HG02678 (cell line): Measurements from ENCODE around the gene MRPL3.

ENCODE experiments used
- ATAC-seq: cut with Tn5 transposase; IDR thresholded peaks from one replicate; pipeline ENCODE4 v1.9.1; 2021; ENCODE audit warnings: mild to moderate bottlenecking, moderate library complexity; ENCODE audit not compliant: unreplicated experiment

MRPL3 gene

DNA sequence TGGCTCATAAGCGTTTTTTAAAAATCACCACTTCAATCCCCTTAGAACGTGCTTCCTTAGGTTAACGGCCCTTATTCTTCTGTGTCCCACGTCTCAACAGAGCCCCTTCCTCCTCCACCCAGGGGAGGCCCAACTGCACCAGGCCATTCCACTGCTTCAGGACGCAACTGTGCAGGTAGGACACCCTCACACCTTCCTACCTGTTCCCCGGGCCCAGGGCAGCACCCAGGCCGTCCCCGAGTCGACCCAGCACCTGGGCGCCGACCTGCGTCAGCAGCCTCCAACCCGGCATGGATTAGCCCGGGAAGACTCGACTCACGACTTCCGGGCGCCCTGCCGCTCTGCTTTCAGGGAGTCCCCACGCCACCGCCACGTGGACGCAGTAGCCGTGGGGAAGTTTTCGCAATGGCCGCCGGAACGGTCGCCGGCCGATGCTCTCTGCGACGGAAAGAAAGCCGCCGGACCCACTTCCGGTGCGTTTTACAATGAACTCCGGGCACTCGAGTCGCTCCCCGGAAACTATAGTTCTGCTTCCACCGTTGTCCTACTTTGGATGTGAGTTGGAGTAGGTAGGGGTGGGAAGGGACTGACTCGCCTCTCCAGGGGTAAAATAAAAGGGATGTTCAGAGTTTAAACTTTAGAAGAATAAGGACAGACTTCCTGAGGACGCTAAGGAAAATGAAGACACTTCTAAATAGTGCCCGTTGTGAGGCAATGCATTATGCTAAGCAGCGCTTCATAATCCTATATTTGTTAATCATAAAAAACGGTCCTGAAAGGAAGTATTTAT, at the start of gene MRPL3:
Gene MRPL3 (minus strand): TSS at position 442 of the 790 bp plus-strand sequence. CDS start 150 bp downstream, at position 292.
- peak; percentile 96 for ATAC-seq

DNA sequence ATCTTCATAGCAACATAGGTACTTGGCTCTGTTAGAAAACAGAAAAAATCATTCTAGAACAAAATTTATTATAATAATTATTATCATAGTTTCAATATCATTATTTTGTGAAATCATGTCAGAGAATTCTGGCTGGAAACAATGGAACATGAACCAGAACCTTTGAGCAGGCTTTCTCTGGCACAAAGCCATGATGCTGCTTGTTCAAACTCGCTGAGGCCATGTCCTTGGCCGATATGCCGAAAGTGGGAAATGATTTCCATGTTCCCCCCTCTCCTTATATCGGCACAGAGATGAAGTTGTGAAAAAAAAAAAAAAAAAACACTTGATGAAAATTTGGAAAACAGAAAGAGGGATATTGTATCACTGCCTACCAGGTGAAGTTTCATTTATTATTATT, 49.0 kb upstream of the MRPL3 start:
- no peak for ATAC-seq

DNA sequence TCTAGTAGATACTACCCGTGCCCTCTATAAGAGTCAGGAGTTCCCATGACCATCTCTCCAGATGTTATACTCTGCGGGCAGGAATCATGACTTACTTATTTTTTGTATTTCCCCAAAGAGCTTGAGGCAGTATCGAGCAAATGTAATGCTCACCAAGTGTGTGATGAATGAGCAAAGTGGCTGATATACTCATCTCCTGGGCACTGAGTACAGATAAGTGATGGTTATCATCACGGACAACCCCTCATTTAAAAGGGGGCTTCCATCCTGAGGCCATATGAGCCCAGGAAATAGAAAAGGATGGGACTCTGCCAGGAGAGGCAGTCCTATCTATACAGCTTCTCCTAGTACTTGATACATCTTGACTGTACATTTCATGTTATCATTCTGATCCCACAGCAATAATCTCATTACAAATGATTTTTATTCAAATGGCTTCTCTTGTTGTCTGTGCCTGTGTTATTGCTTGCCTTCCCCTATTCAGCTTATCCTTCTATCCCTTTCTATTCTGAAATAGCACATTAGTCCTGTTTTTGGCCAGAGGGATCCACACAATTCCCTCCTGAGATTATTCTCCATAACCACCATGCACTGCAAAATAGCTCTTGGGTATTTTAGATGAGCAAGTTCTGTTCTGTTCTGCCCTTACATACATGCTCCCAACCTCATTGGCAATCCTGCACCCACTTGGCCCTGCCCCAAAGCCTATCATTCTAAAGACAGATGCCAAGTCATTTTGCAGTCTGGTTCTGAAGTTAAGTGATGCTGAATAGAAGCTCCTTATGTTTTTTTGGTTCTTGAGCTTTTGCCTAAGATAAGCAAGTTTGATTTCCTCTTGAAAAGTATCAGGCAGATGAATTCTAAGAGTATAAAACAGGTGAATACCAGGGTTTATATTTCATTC, 48.0 kb upstream of the MRPL3 start:
- no peak for ATAC-seq

DNA sequence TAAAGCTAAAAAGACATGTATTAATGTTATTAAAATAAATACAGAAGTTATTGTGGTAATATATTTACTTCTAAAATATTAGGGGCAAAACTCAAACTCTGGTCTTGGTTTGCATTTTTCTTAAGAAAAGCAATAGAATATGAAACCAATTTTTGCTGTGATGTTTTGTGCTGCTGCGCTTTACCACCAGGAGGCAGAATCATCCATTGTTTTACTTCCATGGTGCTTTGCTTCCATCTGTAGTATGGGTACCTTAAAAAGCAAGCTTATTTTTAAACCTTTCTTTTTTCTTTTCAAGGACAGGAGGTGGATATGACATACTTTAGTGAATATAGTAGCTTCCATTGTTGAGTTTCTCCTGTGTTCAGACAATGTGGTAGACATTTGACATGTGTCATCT, 46.6 kb upstream of the MRPL3 start:
- no peak for ATAC-seq

DNA sequence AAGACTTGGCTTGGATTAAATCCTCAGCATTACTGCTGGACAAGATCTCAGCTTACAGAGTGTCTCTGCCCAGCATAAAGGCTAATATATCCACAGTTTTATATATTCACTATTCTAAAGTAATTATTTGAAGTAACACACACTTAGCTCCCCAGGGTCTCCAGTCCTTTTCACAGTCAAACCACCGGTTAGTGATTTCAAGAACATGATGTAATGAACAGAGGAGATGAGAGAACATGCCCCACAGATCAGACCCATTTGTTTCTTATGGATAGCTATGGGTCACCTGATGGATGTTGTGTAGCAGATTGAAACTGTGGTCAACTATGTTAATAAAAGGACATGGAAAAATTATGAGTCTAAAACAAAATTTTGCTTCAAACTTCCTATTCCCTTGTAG, 44.8 kb upstream of the MRPL3 start:
- ATAC-seq, result no peak

DNA sequence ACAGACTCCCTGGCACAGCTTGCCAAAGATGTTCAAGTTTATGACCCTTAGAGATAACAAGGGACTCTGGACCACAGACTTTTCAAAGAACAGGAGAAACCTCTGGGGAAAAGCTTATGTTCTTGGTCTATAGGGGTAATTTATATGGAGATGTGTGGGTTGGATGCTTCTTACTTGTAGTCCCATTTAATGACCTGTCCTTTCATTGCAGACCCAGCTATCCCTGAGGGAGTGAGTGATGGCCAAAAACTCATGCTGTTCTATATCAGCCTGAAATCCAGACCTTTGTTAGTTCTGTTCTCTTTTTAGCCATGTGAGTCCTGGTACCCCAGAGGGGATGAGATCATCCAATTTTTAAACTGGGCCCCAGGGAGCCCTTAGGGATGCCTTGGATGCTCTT, 43.7 kb upstream of the MRPL3 start:
- no peak for ATAC-seq

- ATAC-seq, result no peak
Measured at GRCh38 chr3:131544557-131544956, 41.8 kb upstream of the MRPL3 start.

DNA sequence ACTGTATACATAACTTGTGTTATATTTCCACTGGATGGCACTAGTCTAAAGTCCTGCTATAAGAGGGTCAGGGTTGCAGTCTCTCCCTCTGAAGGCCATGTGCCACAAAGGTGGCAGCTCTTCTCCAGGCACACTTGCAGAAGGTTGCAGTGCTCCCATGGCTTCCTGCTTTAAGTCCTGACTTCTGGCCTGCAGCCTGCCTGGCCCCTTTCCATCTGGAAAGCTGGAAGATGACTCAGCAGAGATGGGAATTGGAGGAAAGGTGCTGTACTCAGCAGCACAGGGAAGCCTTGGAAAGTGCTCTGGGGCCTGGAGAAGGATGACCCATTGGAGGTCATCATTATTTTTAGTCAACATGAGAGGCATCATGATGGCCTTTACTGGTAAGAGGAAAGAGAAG, 40.9 kb upstream of the MRPL3 start:
- ATAC-seq, result no peak

DNA sequence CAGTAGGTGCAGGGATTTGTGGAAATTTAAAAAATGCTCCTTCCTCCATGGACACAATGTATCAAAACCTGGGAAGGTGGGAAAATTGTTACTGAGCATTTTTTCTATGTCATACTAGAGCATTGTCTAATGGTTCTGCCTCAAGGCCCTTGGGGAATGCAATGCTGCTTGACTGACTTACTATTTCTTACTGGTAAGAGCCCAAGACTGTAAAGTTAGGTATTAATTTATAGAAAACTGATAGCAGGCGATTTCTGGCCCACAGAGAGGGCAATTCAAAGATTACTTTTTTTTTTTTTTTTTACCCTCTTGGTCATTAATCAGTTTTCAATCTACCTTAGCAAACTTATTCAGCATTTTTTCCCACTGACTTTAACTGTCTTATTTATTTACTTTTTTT, 38.5 kb upstream of the MRPL3 start:
- no peak for ATAC-seq

- ATAC-seq, result no peak
Measured at GRCh38 chr3:131540821-131541220, 38.0 kb upstream of the MRPL3 start.

DNA sequence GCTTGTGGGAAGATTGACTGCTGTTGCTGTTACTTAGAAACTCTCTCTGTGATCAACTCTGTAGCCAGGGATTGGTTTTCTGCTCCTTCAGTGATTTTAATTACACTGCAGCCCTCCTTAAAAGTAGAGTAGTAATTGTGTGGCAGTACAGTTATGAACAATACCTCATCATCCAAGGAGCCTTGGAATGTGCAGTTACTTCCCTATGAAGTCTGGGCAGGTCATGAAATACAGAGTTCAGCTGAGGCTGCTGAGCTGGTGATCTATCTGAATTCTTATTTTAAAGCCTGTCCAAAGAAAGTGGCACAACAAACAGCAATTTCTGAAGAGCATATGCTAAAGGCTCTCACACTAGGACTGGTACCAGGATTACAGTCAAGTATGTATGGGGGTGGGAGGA, 37.4 kb upstream of the MRPL3 start:
- no peak for ATAC-seq

DNA sequence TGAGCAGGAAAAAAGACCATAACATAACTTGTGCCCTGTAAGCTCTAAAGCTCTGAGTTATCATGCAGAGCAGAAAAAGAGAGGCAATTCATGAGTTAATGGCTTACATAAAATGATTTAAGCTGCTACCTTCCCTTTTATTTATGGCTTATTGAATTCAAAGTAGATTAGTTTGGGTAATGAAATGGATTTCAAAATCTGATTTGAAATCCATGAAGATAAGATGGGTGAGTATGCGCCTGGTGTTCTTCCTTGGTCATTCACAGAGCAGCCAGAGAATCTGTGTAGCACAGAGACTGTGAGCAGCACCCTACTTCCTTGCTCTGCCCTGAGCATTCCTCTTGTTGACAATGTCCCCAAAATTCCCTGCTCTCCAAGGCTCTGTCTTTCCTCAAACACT, 36.2 kb upstream of the MRPL3 start:
- ATAC-seq, result no peak

DNA sequence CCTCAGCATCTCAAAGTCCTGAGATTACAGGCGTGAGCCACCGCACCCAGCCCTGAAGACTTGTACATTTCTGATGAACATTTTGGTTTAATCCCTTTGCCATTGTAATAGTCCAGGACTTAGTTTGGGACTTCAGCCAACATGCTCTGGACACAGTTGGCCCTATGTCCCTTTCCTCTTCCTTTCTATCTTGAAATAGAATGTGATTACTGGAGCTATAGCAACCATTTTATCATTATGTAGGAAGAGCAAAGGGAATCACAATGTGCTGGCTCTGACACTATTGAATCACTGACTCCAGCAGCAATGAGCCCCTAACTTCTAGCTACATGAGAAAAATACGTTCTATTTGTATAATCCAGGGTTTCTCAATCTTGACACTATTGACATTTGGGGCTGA, 34.8 kb upstream of the MRPL3 start:
- no peak for ATAC-seq

- no peak for ATAC-seq
Measured at GRCh38 chr3:131535596-131535995, 32.8 kb upstream of the MRPL3 start.

DNA sequence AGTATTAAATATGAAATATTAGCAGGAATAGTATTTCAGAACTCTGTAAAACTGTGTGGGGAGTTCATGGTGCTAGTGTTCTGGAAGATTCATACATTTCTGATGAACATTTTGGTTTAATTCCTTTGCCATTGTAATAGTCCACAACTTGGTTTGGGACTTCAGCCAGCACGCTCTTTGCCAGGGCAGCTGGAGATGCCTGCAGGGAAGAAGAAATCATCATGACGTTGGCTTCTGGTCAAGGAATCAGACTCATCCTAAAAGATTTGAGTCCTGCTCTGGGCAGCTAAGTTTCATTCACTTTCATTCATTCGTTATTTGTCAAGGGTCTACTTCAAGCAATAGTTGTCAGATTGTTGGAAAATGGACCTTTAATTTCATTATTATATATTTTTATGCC, 32.4 kb upstream of the MRPL3 start:
- ATAC-seq, result no peak

DNA sequence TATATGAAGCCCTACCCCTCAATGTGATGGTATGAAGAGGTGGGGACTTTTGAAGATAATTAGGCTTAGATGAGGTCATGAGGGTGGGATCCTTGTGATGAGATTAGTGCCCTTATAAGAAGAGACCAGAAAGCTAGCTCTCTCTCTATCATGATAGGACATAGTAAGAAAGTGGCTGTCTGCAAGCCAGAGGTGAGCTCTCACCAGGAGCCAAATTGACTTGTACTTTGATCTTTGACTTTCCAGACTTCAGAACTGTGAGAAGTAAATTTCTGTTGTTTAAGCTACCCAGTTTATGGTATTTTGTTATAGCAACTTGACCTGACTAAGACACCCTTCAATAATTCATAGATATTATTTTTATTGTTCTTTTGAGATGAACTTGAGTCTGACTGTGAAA, 29.9 kb upstream of the MRPL3 start:
- ATAC-seq, result no peak

DNA sequence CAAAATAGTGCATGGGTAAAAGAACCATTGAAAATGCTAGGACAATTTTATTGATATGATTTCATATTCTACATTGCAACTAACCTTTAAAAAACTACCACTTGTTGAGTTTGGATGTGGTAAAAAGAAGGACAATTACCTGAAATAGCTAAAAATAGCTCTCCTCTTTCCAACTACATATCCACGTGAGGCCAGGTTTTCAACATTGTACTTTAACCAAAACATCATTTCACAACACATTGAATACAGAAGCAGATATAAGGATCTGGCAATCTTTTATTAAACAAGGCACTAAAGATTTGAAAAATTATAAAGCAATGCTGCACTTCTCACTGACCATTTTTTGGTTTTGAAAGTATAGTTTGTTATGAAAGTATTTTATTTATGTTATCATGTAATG, 28.1 kb upstream of the MRPL3 start:
- ATAC-seq, result no peak

GRCh38 chr3:131530388-131530787, 27.6 kb upstream of the MRPL3 start:
- no peak for ATAC-seq

- ATAC-seq, result no peak
Measured at GRCh38 chr3:131526801-131527347, 24.1 kb upstream of the MRPL3 start.

- ATAC-seq, result no peak
Measured at GRCh38 chr3:131518680-131519079, 15.9 kb upstream of the MRPL3 start.

DNA sequence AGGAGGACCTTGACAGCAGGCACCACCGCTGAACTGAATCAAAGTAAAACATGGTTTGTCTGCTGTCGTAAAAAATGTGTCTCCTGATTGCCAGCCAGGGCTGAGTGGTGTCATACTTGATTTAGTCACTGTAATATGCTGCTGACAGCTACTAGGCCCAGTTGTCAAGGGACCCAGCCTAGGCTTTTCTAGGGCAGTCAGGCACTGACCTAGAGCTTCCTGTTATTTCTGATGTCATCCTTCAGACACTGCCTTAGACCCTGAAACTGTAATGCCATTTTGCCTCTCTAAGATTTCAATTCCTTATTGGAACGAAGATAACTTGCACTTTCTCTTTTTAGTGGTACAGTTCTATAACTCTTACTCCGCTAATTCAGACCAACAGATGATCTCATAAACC, 2.6 kb upstream of the MRPL3 start:
- ATAC-seq, result no peak

GRCh38 chr3:131503320-131503635, 507 bp upstream of the MRPL3 start:
- no peak for ATAC-seq
